ENCODE results near the gene EFCAB8.

GRCh38 chr20:32930701-32931100, 72.0 kb downstream of the EFCAB8 start:
- TF ChIP-seq CTCF (IDR thresholded peaks at IDR 0.05; ENCODE audit: insufficient read depth, low read depth, low read length) = no peak
- TF ChIP-seq EZH2 (IDR thresholded peaks at IDR 0.05; ENCODE audit: insufficient read depth, low read length) = no peak

Data from astrocyte (in vitro differentiated cells and primary cell).